Stomach (tissue), 9 donors: Measurements from ENCODE around the gene PACRGL. TPM values are rescaled to one million over a fixed set of nuclear protein-coding genes. Genes with fewer than 3 reads are reported as not detected.

Experiments used
- DNase-seq, 2 donors: peaks; one replicate each; pipeline versions ENCODE4 v3.0.0 to v3.0.0-alpha.2; 2013 to 2019
- H3K27ac ChIP-seq, 5 donors: fragments of 200-600 bp in 4 of 5; sonication (generic) in 4 of 5; one replicate each; pipeline ENCODE4 v1.5.1; 2013 to 2019; ENCODE audit warnings: mild to moderate bottlenecking in 1 of 5, moderate library complexity in 1 of 5
- H3K27me3 ChIP-seq, 3 donors: fragments of 200-600 bp; sonication (generic); one replicate each; pipeline ENCODE4 v1.5.1; 2017 to 2019; ENCODE audit warnings: mixed run types in 1 of 3
- H3K36me3 ChIP-seq, 4 donors: fragments of 200-600 bp; sonication (generic); 1 replicate in 3 of 4; 2 replicates in 1 of 4; pipeline ENCODE4 v1.5.1; 2016 to 2019
- H3K4me1 ChIP-seq, 4 donors: fragments of 200-600 bp; sonication (generic); one replicate each; pipeline ENCODE4 v1.5.1; 2016 to 2019
- H3K4me3 ChIP-seq, 4 donors: fragments of 200-600 bp; sonication (generic) in 3 of 4; one replicate each; pipeline ENCODE4 v1.5.1; 2016 to 2019; ENCODE audit warnings: mild to moderate bottlenecking in 1 of 4
- H3K9me3 ChIP-seq, 4 donors: fragments of 200-600 bp; sonication (generic); one replicate each; pipeline ENCODE4 v1.5.1; 2016 to 2019
- EP300 ChIP-seq: sonication (generic); formaldehyde crosslinking; IDR thresholded peaks from one replicate; pipeline ENCODE4 v1.6.1; 2017; ENCODE audit warnings: antibody characterized with exemption
- POLR2A ChIP-seq, 4 donors: fragments of 450-650 bp; IDR thresholded peaks; one replicate each; pipeline ENCODE4 v1.6.1; 2016; ENCODE audit warnings: antibody characterized with exemption in 4 of 4, control low read depth in 2 of 4, mild to moderate bottlenecking in 1 of 4, moderate library complexity in 1 of 4
- POLR2AphosphoS5 ChIP-seq, 3 donors: sonication (generic); formaldehyde crosslinking; IDR thresholded peaks; one replicate each; pipeline ENCODE4 v1.6.1; 2016; ENCODE audit warnings: antibody characterized with exemption in 3 of 3
- WGBS, 5 donors: extraction: QIAGEN DNeasy Blood & Tissue Kit in 3 of 5; methylation state at CpG; one replicate each; pipeline versions ENCODE4 v1.1.5 to v1.1.7; 2013 to 2018; 5-methylcytosine and 5-hydroxymethylcytosine counted together
- intact Hi-C: fragments of 100-400 bp; cut with DNase I; formaldehyde crosslinking; loops from one replicate; pipeline ENCODE4 v1.15.1; 2023; ENCODE audit warnings: low total_unique reads
- polyA plus RNA-seq, 3 donors: library from polyadenylated mRNA; stranded (reverse); fragments of 200-250 nt; gene quantifications; one replicate each; pipeline ENCODE4 v1.2.3, GENCODE V29; 2013
- total RNA-seq, 5 donors: library from RNA; depleted of rRNA; stranded (reverse); fragments of >200 nt; gene quantifications; one replicate each; pipeline versions ENCODE4 v1.1.0 to v1.2.3, GENCODE V29; 2014 to 2016
- TF ChIP-seq, protein P1 (sequence below), 7 experiments: fragments of 450-650 bp in 4 of 7; fragments of 200-600 bp in 3 of 7; sonication (generic) in 3 of 7; IDR thresholded peaks; one replicate each; pipeline ENCODE4 v1.5.1; 2016 to 2019; ENCODE audit warnings: antibody characterized with exemption in 7 of 7, control low read depth in 2 of 7, mild to moderate bottlenecking in 1 of 7
- donor health status: healthy with polysubstance abuse.
- donor health status: Bipolar disorder and iron deficiency.
- donor health status: healthy.

The PACRGL gene
- total and polyA plus RNA-seq, 8 donors = 7.0 to 223 (median 36.6) TPM

DNA sequence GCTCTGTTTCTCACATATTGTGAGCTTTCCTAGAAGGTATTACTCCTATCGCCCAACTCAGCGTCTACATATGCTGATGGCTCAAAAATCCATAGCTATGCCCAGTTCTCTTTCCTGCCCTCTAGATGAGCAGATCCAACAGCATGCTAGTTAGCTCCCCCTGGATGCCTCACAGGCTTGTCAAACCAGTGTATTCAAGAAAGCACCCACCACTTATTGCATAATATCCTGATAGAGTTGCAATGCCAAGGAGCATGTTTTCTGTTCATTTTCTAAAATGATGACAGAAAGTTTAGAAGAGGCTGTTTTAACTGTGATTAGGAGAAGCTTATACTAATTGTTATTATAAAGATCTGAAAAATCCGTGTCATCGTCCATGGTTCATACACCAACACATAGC is 1.9 kb upstream of the PACRGL start:
- Histone ChIP-seq H3K4me3 (no peak overlapping the region), H3K27me3 (no peaks in the 10 kb centered on the region), H3K4me1 (peaks cover 17 to 24% (median 21%) of the 10 kb centered on the region in 4 donors), H3K9me3 (no peaks in the 10 kb centered on the region), H3K27ac (no peak overlapping the region), H3K36me3 (no peaks in the 10 kb centered on the region)
- TF ChIP-seq, protein P1, sequence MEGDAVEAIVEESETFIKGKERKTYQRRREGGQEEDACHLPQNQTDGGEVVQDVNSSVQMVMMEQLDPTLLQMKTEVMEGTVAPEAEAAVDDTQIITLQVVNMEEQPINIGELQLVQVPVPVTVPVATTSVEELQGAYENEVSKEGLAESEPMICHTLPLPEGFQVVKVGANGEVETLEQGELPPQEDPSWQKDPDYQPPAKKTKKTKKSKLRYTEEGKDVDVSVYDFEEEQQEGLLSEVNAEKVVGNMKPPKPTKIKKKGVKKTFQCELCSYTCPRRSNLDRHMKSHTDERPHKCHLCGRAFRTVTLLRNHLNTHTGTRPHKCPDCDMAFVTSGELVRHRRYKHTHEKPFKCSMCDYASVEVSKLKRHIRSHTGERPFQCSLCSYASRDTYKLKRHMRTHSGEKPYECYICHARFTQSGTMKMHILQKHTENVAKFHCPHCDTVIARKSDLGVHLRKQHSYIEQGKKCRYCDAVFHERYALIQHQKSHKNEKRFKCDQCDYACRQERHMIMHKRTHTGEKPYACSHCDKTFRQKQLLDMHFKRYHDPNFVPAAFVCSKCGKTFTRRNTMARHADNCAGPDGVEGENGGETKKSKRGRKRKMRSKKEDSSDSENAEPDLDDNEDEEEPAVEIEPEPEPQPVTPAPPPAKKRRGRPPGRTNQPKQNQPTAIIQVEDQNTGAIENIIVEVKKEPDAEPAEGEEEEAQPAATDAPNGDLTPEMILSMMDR (IDR thresholded peaks at IDR 0.05) = no peak
- TF ChIP-seq EP300 (no peak), POLR2A (IDR thresholded peaks at IDR 0.05) (no peak), POLR2AphosphoS5 (IDR thresholded peaks at IDR 0.05) (no peak)
- no peak for DNase-seq
- 90 to 93% (median 93%) methylated on average over 4 of the region's 4 CpGs for WGBS, 5 donors
- intact Hi-C loops = no loop called here

DNA sequence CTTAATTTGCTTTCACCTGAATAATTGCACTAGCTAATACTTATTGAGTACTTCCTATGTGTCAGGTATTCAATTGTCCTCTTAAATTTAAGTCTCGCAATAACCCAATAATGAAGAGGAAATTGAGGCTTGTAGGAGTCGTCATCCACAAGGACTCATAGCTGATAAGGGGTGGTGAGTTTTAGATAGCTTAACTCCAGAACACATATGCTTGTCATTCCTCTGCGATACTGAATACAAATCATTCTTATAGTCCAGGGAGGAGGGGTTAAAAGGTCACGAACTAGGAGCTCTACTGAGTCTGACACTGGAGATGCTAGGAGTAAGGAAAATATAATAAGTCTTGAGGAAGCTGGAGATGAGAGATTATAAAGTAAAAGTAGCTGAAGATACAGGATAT is 1.4 kb upstream of the PACRGL start:
- Histone ChIP-seq H3K27ac (no peak overlapping the region), H3K27me3 (no peaks in the 10 kb centered on the region), H3K36me3 (no peaks in the 10 kb centered on the region), H3K9me3 (no peaks in the 10 kb centered on the region), H3K4me1 (peaks cover 17 to 24% (median 21%) of the 10 kb centered on the region in 4 donors), H3K4me3 (no peak overlapping the region)
- DNase-seq = no peak
- intact Hi-C loops = no loop called here
- TF ChIP-seq POLR2AphosphoS5 (IDR thresholded peaks at IDR 0.05) = no peak
- TF ChIP-seq POLR2A (IDR thresholded peaks at IDR 0.05) = no peak
- TF ChIP-seq, protein P1 (IDR thresholded peaks at IDR 0.05) = no peak
- no peak for TF ChIP-seq EP300
- 39 to 62% (median 45%) methylated on average over 4 of the region's 4 CpGs for WGBS, 5 donors

DNA sequence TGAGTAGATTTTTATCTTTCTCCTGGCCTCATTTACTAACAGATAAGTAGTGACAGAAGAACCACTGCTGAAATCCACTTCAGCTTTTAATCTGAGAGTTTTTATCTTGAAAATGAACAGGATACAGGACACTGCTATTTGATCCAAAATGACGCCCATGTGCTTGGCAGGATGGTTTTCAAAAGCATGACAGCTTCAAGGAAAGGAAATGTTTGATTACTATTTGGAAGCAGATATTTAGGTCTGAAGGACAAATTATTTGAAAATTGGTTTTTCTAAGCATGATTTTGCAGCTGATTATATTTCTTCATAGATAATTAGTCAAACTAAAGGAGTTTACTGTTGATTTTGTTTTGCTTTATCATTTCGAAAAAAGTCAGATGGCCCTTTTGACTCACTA is 11.1 kb downstream of the PACRGL start:
- Histone ChIP-seq H3K9me3 (no peaks in the 10 kb centered on the region), H3K4me3 (no peak overlapping the region), H3K27ac (no peak overlapping the region), H3K4me1 (no peaks in the 10 kb centered on the region), H3K27me3 (no peaks in the 10 kb centered on the region), H3K36me3 (peaks cover 8 to 92% (median 77%) of the 10 kb centered on the region in 4 donors)
- intact Hi-C loops = no loop called here
- WGBS, 5 donors = 92 to 96% (median 94%) methylated on average over 2 of the region's 2 CpGs
- no peak for TF ChIP-seq POLR2A (IDR thresholded peaks at IDR 0.05)
- no peak for TF ChIP-seq POLR2AphosphoS5 (IDR thresholded peaks at IDR 0.05)
- TF ChIP-seq, protein P1 (IDR thresholded peaks at IDR 0.05) = no peak
- TF ChIP-seq EP300 = no peak
- no peak for DNase-seq

DNA sequence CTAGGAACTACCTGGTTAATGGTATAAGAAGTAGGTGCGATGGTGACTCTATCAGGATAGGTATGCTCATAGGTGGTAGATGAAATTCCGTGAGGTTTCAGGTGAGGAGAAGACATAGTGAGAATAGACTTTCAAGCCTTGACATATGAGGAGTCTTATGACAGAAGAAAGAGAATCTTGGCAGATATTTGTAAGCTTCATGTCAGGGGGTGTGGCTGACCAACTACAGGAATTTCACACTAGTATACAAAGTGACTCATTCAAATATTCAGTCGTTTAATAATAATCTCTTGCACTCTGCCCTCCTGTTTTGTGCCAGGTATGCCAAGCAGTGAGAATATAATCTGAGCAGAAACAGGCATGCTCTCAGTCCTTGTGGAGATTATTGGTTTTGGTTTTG is 22.8 kb downstream of the PACRGL start:
- no peak for DNase-seq
- Histone ChIP-seq H3K27me3 (no peaks in the 10 kb centered on the region), H3K9me3 (peaks cover 0 to 26% (median 16%) of the 10 kb centered on the region in 4 donors), H3K4me3 (no peak overlapping the region), H3K27ac (no peak overlapping the region), H3K4me1 (no peaks in the 10 kb centered on the region), H3K36me3 (peaks cover 37 to 92% (median 90%) of the 10 kb centered on the region in 4 donors)
- intact Hi-C loops = no loop called here
- no peak for TF ChIP-seq POLR2A (IDR thresholded peaks at IDR 0.05)
- no peak for TF ChIP-seq EP300
- TF ChIP-seq, protein P1 (IDR thresholded peaks at IDR 0.05) = no peak
- no peak for TF ChIP-seq POLR2AphosphoS5 (IDR thresholded peaks at IDR 0.05)
- 47 to 83% (median 62%) methylated on average over 3 of the region's 3 CpGs for WGBS, 5 donors
